Upper lobe of right lung (tissue), 1 donor: ENCODE results near the gene PLA2G1B. TPM values are rescaled to one million over a fixed set of nuclear protein-coding genes. Genes with fewer than 3 reads are reported as not detected.
A peak's percentile ranks its signal among the peaks of the same experiment; 100 is the strongest.

Source experiments
- ATAC-seq: fragments of 200-7000 bp; cut with Tn5 transposase; one replicate; pipeline ENCODE4 v1.9.1; 2020; ENCODE audit warnings: mild to moderate bottlenecking, moderate library complexity
- DNase-seq: peaks from one replicate; pipeline ENCODE4 v3.0.0-alpha.2; 2020
- H3K27ac ChIP-seq: fragments of 200-600 bp; one replicate; pipeline ENCODE4 v1.8.0; 2022
- H3K27me3 ChIP-seq: fragments of 200-600 bp; one replicate; pipeline ENCODE4 v1.8.0; 2022; ENCODE audit warnings: mild to moderate bottlenecking
- H3K36me3 ChIP-seq: fragments of 200-600 bp; one replicate; pipeline ENCODE4 v1.8.0; 2022
- H3K4me1 ChIP-seq: fragments of 200-600 bp; one replicate; pipeline ENCODE4 v1.8.0; 2022
- H3K4me3 ChIP-seq: fragments of 200-600 bp; one replicate; pipeline ENCODE4 v1.8.0; 2022; ENCODE audit warnings: mild to moderate bottlenecking
- H3K9me3 ChIP-seq: fragments of 200-600 bp; one replicate; pipeline ENCODE4 v1.8.0; 2022
- CTCF ChIP-seq: fragments of 200-600 bp; IDR thresholded peaks from one replicate; pipeline ENCODE4 v1.8.0; 2022; ENCODE audit warnings: antibody characterized with exemption
- intact Hi-C: fragments of 100-400 bp; cut with DNase I; formaldehyde crosslinking; loops from one replicate; pipeline ENCODE4 v1.11.0; 2022
- long read RNA-seq: library from polyadenylated mRNA; unstranded; transcript quantifications from one replicate; pipeline ENCODE4 v2.0.0, GENCODE V29; 2021
- total RNA-seq: library from RNA; stranded (reverse); fragmentation: NEBNext Ultra II Directional; extraction: Animal tissue kit (Norgen Biotek cat#: 25700); gene quantifications from one replicate; pipeline ENCODE4 v1.2.1, GENCODE V29; 2021
- donor health status: DM: no; HTN: yes; CAD: no; lungs with severe emphysema.

Gene PLA2G1B
- 62.2 TPM for total RNA-seq
- long read RNA-seq, transcript PLA2G1B-201 (4 exons, 565 nt), result major isoform, 6 of 7 reads
- long read RNA-seq, partial matches to known transcripts, result 0 of 7 reads
- long read RNA-seq, other reads (novel, unspliced or antisense), result 0 of 7 reads

GRCh38 chr12:120327593-120327992 is at the start of gene PLA2G1B:
PLA2G1B (minus strand) TSS chr12:120327779; CDS start chr12:120327753, 26 bp downstream.
- H3K9me3 ChIP-seq, result no peaks in the 10 kb centered on the region
- H3K27ac ChIP-seq, result peak within 1 kb of the TSS; percentile 19
- no peaks in the 10 kb centered on the region for H3K27me3 ChIP-seq
- ATAC-seq (peak; percentile 79), DNase-seq (no peak)
- H3K4me3 ChIP-seq, result peak within 1 kb of the TSS; percentile 1
- no peak for TF ChIP-seq CTCF
- no peaks in the 10 kb centered on the region for H3K4me1 ChIP-seq
- no peaks in the 10 kb centered on the region for H3K36me3 ChIP-seq
- intact Hi-C loops, result no loop called here

- no peaks in the 10 kb centered on the region for H3K9me3 ChIP-seq
- DNase-seq (no peak), ATAC-seq (no peak)
- no peaks in the 10 kb centered on the region for H3K36me3 ChIP-seq
- TF ChIP-seq CTCF, result no peak
- no peak overlapping the region for H3K27ac ChIP-seq
- intact Hi-C loops, result no loop called here
- H3K4me3 ChIP-seq, result no peak overlapping the region
- H3K27me3 ChIP-seq, result peaks cover 32% of the 10 kb centered on the region
- no peaks in the 10 kb centered on the region for H3K4me1 ChIP-seq
Measured at GRCh38 chr12:120376934-120377572, 49.5 kb upstream of the PLA2G1B start.

GRCh38 chr12:120376416-120376815 is 48.8 kb upstream of the PLA2G1B start:
- Histone ChIP-seq H3K4me3 (no peak overlapping the region), H3K4me1 (no peaks in the 10 kb centered on the region), H3K27ac (no peak overlapping the region), H3K36me3 (no peaks in the 10 kb centered on the region), H3K27me3 (peaks cover 28% of the 10 kb centered on the region), H3K9me3 (no peaks in the 10 kb centered on the region)
- TF ChIP-seq CTCF, result no peak
- no peak for ATAC-seq
- intact Hi-C loops, result no loop called here
- no peak for DNase-seq

GRCh38 chr12:120376009-120376408 is 48.4 kb upstream of the PLA2G1B start:
- intact Hi-C loops, result no loop called here
- no peak for TF ChIP-seq CTCF
- ATAC-seq (no peak), DNase-seq (no peak)
- Histone ChIP-seq H3K9me3 (no peaks in the 10 kb centered on the region), H3K27ac (no peak overlapping the region), H3K4me3 (no peak overlapping the region), H3K36me3 (no peaks in the 10 kb centered on the region), H3K27me3 (peaks cover 28% of the 10 kb centered on the region), H3K4me1 (no peaks in the 10 kb centered on the region)

- ATAC-seq (no peak), DNase-seq (no peak)
- intact Hi-C loops, result no loop called here
- TF ChIP-seq CTCF, result no peak
- no peaks in the 10 kb centered on the region for H3K9me3 ChIP-seq
- H3K27ac ChIP-seq, result no peak overlapping the region
- no peaks in the 10 kb centered on the region for H3K36me3 ChIP-seq
- no peak overlapping the region for H3K4me3 ChIP-seq
- peaks cover 44% of the 10 kb centered on the region for H3K27me3 ChIP-seq
- peaks cover 4% of the 10 kb centered on the region for H3K4me1 ChIP-seq
Measured at GRCh38 chr12:120373683-120374082, 46.1 kb upstream of the PLA2G1B start.
